SIG-M5 treated with dmso at 0.1 percent for 504 hours (cell line): ENCODE results near the gene NUP153.

Experiments
- DNase-seq: peaks from one replicate; lab custom pipeline; 2025; ENCODE audit not compliant: unreplicated experiment; lab: John Stamatoyannopoulos, UW

NUP153 gene

DNA sequence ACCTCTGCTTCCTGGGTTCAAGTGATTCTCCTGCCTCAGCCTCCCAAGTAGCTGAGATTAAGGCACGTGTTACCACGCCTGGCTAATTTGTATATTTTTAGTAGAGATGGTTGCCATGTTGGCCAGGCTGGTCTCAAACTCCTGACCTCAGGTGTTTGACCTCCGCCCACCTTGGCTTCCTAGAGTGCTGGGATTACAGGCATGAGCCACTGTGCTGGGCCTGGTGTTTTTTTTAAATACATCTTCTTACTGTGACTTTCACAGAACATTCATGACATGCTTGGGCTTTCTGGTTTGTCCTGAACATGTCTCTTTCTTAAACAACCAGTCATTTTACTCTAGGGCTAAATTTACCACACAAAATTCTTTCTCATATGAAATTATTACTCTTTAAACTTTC is 141.3 kb downstream of the NUP153 start:
- DNase-seq: no peak
